ENCODE results near the gene CAMTA1. TPM values are rescaled to one million over a fixed set of nuclear protein-coding genes. Genes with fewer than 3 reads are reported as not detected.

Gene CAMTA1
- total RNA-seq, 1 experiment from 2014 or later, result 69.5 TPM

DNA sequence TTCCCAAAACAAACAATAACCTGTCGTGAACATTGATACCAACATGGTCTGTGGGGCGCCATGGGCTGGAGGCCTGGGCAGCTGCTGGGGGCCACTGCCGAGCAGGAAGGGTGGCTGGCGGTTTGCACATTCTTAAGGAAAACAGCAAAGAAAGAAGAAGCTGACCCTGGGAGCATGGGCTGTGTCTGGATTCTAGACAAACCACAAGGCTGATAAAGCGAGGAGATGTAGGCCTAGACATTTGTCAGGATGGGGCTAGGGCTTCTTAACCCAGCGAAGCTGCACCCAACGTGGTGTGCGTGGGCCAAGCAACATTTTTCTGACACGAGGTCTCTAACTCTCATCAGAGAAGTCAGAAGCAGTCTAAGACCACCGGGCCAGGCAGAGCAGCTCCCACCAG, 663.7 kb downstream of the CAMTA1 start:
- DNase-seq (ENCODE audit: low read depth, low spot score) (no peak), ATAC-seq (no peak)
- BruUV-seq (replicated peaks), result no TSS peak
- Histone ChIP-seq H3K36me3 (ENCODE audit: control insufficient read depth in 1 of 2, insufficient read depth in 2 of 2, low read length in 2 of 2) (no peaks in the 10 kb centered on the region), H3K27me3 (ENCODE audit: insufficient read depth, low read length) (no peaks in the 10 kb centered on the region), H3K9me2 (ENCODE audit: insufficient read depth) (no peaks in the 10 kb centered on the region), H4K20me1 (ENCODE audit: insufficient read depth) (no peaks in the 10 kb centered on the region), H3K4me3 (replicated peaks in 1 of 2; ENCODE audit: low read depth in 1 of 2, low read length in 2 of 2) (no peak overlapping the region), H3K9ac (ENCODE audit: low read length) (no peak overlapping the region), H3K9me3 (ENCODE audit: control insufficient read depth in 1 of 2, insufficient read depth in 1 of 2, low read depth in 1 of 2, low read length in 2 of 2) (no peaks in the 10 kb centered on the region), H3K4me1 (ENCODE audit: control insufficient read depth in 1 of 2, insufficient read depth in 2 of 2, low read length in 2 of 2) (peaks cover 0 to 4% of the 10 kb centered on the region in 2 experiments; a peak in 2 of 4 replicates), H3K79me2 (ENCODE audit: insufficient read depth, low read length) (no peaks in the 10 kb centered on the region), H3K27ac (ENCODE audit: low read depth, low read length) (no peak overlapping the region), H2AFZ (ENCODE audit: low read depth, low read length, poor library complexity, severe bottlenecking) (no peak overlapping the region), H3K4me2 (ENCODE audit: low read length) (no peak overlapping the region)
- CTCF ChIA-PET, result no interaction called here
- POLR2A ChIA-PET, result no interaction called here
- RAD21 ChIA-PET (ENCODE audit: low non-redundant PET in 1 of 2, low total read pairs in 2 of 2, uncharacterized antibody in 2 of 2, unreplicated experiment in 2 of 2), result no interaction called here
- TF ChIP-seq, protein P1, sequence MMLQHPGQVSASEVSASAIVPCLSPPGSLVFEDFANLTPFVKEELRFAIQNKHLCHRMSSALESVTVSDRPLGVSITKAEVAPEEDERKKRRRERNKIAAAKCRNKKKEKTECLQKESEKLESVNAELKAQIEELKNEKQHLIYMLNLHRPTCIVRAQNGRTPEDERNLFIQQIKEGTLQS (IDR thresholded peaks at IDR 0.05), result no peak
- no peak for TF ChIP-seq TCF7L2 (IDR thresholded peaks at IDR 0.05; ENCODE audit: borderline replicate concordance, extremely low read depth, insufficient read depth, insufficient read length)
- no peak for TF ChIP-seq ZFX (IDR thresholded peaks at IDR 0.05)
- intact Hi-C loops (cut with micrococcal nuclease), result no loop called here

DNA sequence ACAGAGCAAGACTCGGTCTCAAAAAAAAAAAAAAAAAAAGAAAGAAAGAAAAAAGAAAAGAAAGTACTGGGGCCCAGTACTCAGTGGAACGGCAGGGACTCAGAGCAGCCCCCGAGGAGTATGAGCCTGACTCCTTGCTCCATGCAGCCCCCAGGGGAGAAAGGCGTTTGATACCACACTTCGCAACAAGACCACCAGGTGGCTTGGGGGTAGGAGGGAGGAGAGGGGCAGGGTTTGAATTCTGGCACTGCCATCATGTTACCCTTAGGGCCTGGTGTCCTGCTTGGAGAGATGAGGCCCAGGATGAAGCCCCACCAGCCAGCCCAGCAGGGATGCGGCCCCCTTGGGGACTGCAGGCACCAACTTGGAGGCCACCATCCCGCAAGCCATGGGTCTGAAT, 664.5 kb downstream of the CAMTA1 start:
- intact Hi-C loops (cut with micrococcal nuclease), result no loop called here
- POLR2A ChIA-PET, result no interaction called here
- H3K4me1 ChIP-seq (ENCODE audit: control insufficient read depth in 1 of 2, insufficient read depth in 2 of 2, low read length in 2 of 2), result peaks cover 0 to 7% of the 10 kb centered on the region in 2 experiments; a peak in 2 of 4 replicates
- no peaks in the 10 kb centered on the region for H3K36me3 ChIP-seq (ENCODE audit: control insufficient read depth in 1 of 2, insufficient read depth in 2 of 2, low read length in 2 of 2)
- DNase-seq (ENCODE audit: low read depth, low spot score) (no peak), ATAC-seq (no peak)
- TF ChIP-seq SRF (IDR thresholded peaks at IDR 0.05; ENCODE audit: low read depth), result no peak
- no peak for TF ChIP-seq ZNF274 (IDR thresholded peaks at IDR 0.05; ENCODE audit: low read depth, low read length)
- TF ChIP-seq TCF7L2 (IDR thresholded peaks at IDR 0.05; ENCODE audit: borderline replicate concordance, extremely low read depth, insufficient read depth, insufficient read length), result no peak
- TF ChIP-seq EZH2phosphoT487 (IDR thresholded peaks at IDR 0.05; ENCODE audit: borderline replicate concordance), result no peak
- no peaks in the 10 kb centered on the region for H3K79me2 ChIP-seq (ENCODE audit: insufficient read depth, low read length)
- RAD21 ChIA-PET (ENCODE audit: low non-redundant PET in 1 of 2, low total read pairs in 2 of 2, uncharacterized antibody in 2 of 2, unreplicated experiment in 2 of 2), result no interaction called here
- no peaks in the 10 kb centered on the region for H3K9me2 ChIP-seq (ENCODE audit: insufficient read depth)
- H3K4me2 ChIP-seq (ENCODE audit: low read length), result no peak overlapping the region
- H3K4me3 ChIP-seq (replicated peaks in 1 of 2; ENCODE audit: low read depth in 1 of 2, low read length in 2 of 2), result no peak overlapping the region
- CTCF ChIA-PET, result no interaction called here
- H2AFZ ChIP-seq (ENCODE audit: low read depth, low read length, poor library complexity, severe bottlenecking), result no peak overlapping the region
- H3K9ac ChIP-seq (ENCODE audit: low read length), result no peak overlapping the region
- H3K27ac ChIP-seq (ENCODE audit: low read depth, low read length), result no peak overlapping the region
- no peaks in the 10 kb centered on the region for H3K27me3 ChIP-seq (ENCODE audit: insufficient read depth, low read length)
- BruUV-seq (replicated peaks), result no TSS peak
- no peaks in the 10 kb centered on the region for H4K20me1 ChIP-seq (ENCODE audit: insufficient read depth)
- H3K9me3 ChIP-seq (ENCODE audit: control insufficient read depth in 1 of 2, insufficient read depth in 1 of 2, low read depth in 1 of 2, low read length in 2 of 2), result no peaks in the 10 kb centered on the region

All from HCT116 (cell line).